NCI-H1092 (cell line): Measurements from ENCODE around the gene DOK6.

ENCODE experiments used
- DNase-seq: peaks from one replicate; lab custom pipeline; 2025; lab: John Stamatoyannopoulos, UW

Gene DOK6

GRCh38 chr18:69689121-69689759, 288.6 kb downstream of the DOK6 start:
- no peak for DNase-seq

GRCh38 chr18:69691008-69691760, 290.5 kb downstream of the DOK6 start:
- no peak for DNase-seq

GRCh38 chr18:69697069-69697468, 296.4 kb downstream of the DOK6 start:
- no peak for DNase-seq

GRCh38 chr18:69697689-69698088, 297.0 kb downstream of the DOK6 start:
- no peak for DNase-seq

- no peak for DNase-seq
Measured at GRCh38 chr18:69701305-69701704, 300.6 kb downstream of the DOK6 start.

- no peak for DNase-seq
Measured at GRCh38 chr18:69703461-69703860, 302.8 kb downstream of the DOK6 start.

GRCh38 chr18:69705987-69706386, 305.3 kb downstream of the DOK6 start:
- DNase-seq, result no peak

GRCh38 chr18:69708844-69709243, 308.2 kb downstream of the DOK6 start:
- DNase-seq, result no peak

GRCh38 chr18:69715191-69715795, 314.6 kb downstream of the DOK6 start:
- no peak for DNase-seq

GRCh38 chr18:69717586-69717985, 316.9 kb downstream of the DOK6 start:
- DNase-seq, result no peak

- no peak for DNase-seq
Measured at GRCh38 chr18:69718912-69719547, 318.3 kb downstream of the DOK6 start.

GRCh38 chr18:69720422-69720821, 319.7 kb downstream of the DOK6 start:
- no peak for DNase-seq

- no peak for DNase-seq
Measured at GRCh38 chr18:69723434-69723833, 322.7 kb downstream of the DOK6 start.

- DNase-seq, result no peak
Measured at GRCh38 chr18:69725009-69725408, 324.3 kb downstream of the DOK6 start.

GRCh38 chr18:69725855-69726508, 325.3 kb downstream of the DOK6 start:
- DNase-seq, result no peak

- DNase-seq, result no peak
Measured at GRCh38 chr18:69727912-69728572, 327.4 kb downstream of the DOK6 start.

- DNase-seq, result no peak
Measured at GRCh38 chr18:69730664-69731063, 330.0 kb downstream of the DOK6 start.

- DNase-seq, result no peak
Measured at GRCh38 chr18:69734536-69734935, 333.8 kb downstream of the DOK6 start.

- no peak for DNase-seq
Measured at GRCh38 chr18:69736730-69737129, 336.0 kb downstream of the DOK6 start.

- no peak for DNase-seq
Measured at GRCh38 chr18:69737851-69738250, 337.2 kb downstream of the DOK6 start.

- DNase-seq, result no peak
Measured at GRCh38 chr18:69747388-69747787, 346.7 kb downstream of the DOK6 start.
